ENCODE results near the gene SCMH1. TPM values are rescaled to one million over a fixed set of nuclear protein-coding genes. Genes with fewer than 3 reads are reported as not detected.

Gene SCMH1
- total RNA-seq, 1 donor from 2014 or later: 18.4 TPM

GRCh38 chr1:41161846-41162245 lies 80.3 kb downstream of the SCMH1 start:
- Histone ChIP-seq H3K9me3 (ENCODE audit: insufficient read depth, low read depth, low read length) (no peaks in the 10 kb centered on the region), H3K9ac (ENCODE audit: low read length) (no peak overlapping the region), H3K27me3 (ENCODE audit: insufficient read depth, low read length) (no peaks in the 10 kb centered on the region), H2AFZ (ENCODE audit: low read depth, low read length) (no peak overlapping the region), H3K36me3 (ENCODE audit: insufficient read depth, low read length) (no peaks in the 10 kb centered on the region), H3K79me2 (ENCODE audit: insufficient read depth, low read length) (no peaks in the 10 kb centered on the region), H3K27ac (ENCODE audit: low read depth, low read length) (no peak overlapping the region), H3K4me3 (ENCODE audit: insufficient read depth, low read depth, low read length) (no peak overlapping the region), H3K4me2 (ENCODE audit: low read length) (no peak overlapping the region), H3K4me1 (ENCODE audit: insufficient read depth, low read length) (no peaks in the 10 kb centered on the region), H4K20me1 (ENCODE audit: insufficient read depth, low read length) (no peaks in the 10 kb centered on the region)
- DNase-seq (ENCODE audit: low read depth): no peak
- Mint-ChIP-seq H3K9me3 (ENCODE audit: unreplicated experiment) (peaks cover 4% of the 10 kb centered on the region), H3K4me3 (ENCODE audit: unreplicated experiment) (no peak overlapping the region), H3K27me3 (ENCODE audit: low read depth, unreplicated experiment) (no peaks in the 10 kb centered on the region), H3K36me3 (ENCODE audit: low read depth, unreplicated experiment) (no peaks in the 10 kb centered on the region), H3K27ac (ENCODE audit: unreplicated experiment) (no peak overlapping the region), H3K4me1 (ENCODE audit: low read depth, unreplicated experiment) (peaks cover 9% of the 10 kb centered on the region)
- no peak for FAIRE-seq
- TF ChIP-seq CTCF (IDR thresholded peaks at IDR 0.05; ENCODE audit: insufficient read depth, low read depth, low read length) (no peak), EZH2 (IDR thresholded peaks at IDR 0.05; ENCODE audit: insufficient read depth, low read length) (no peak)

- H3K4me3 Mint-ChIP-seq (ENCODE audit: unreplicated experiment): no peak overlapping the region
- H2AFZ ChIP-seq (ENCODE audit: low read depth, low read length): no peak overlapping the region
- DNase-seq (ENCODE audit: low read depth): no peak
- no peak for FAIRE-seq
- no peaks in the 10 kb centered on the region for H3K36me3 Mint-ChIP-seq (ENCODE audit: low read depth, unreplicated experiment)
- H3K4me3 ChIP-seq (ENCODE audit: insufficient read depth, low read depth, low read length): no peak overlapping the region
- no peak overlapping the region for H3K27ac ChIP-seq (ENCODE audit: low read depth, low read length)
- H3K36me3 ChIP-seq (ENCODE audit: insufficient read depth, low read length): no peaks in the 10 kb centered on the region
- H3K27ac Mint-ChIP-seq (ENCODE audit: unreplicated experiment): no peak overlapping the region
- peaks cover 9% of the 10 kb centered on the region for H3K4me1 Mint-ChIP-seq (ENCODE audit: low read depth, unreplicated experiment)
- TF ChIP-seq EZH2 (IDR thresholded peaks at IDR 0.05; ENCODE audit: insufficient read depth, low read length) (no peak), CTCF (IDR thresholded peaks at IDR 0.05; ENCODE audit: insufficient read depth, low read depth, low read length) (no peak)
- no peaks in the 10 kb centered on the region for H3K9me3 Mint-ChIP-seq (ENCODE audit: unreplicated experiment)
- no peaks in the 10 kb centered on the region for H3K9me3 ChIP-seq (ENCODE audit: insufficient read depth, low read depth, low read length)
- H3K9ac ChIP-seq (ENCODE audit: low read length): no peak overlapping the region
- no peaks in the 10 kb centered on the region for H3K79me2 ChIP-seq (ENCODE audit: insufficient read depth, low read length)
- no peaks in the 10 kb centered on the region for H3K27me3 Mint-ChIP-seq (ENCODE audit: low read depth, unreplicated experiment)
- no peaks in the 10 kb centered on the region for H3K4me1 ChIP-seq (ENCODE audit: insufficient read depth, low read length)
- H3K27me3 ChIP-seq (ENCODE audit: insufficient read depth, low read length): no peaks in the 10 kb centered on the region
- no peak overlapping the region for H3K4me2 ChIP-seq (ENCODE audit: low read length)
- no peaks in the 10 kb centered on the region for H4K20me1 ChIP-seq (ENCODE audit: insufficient read depth, low read length)
These were observed 81.5 kb downstream of the SCMH1 start for GRCh38 chr1:41160498-41161110.

GRCh38 chr1:41158966-41159365 lies 83.1 kb downstream of the SCMH1 start:
- no peak overlapping the region for H3K27ac ChIP-seq (ENCODE audit: low read depth, low read length)
- H3K4me1 Mint-ChIP-seq (ENCODE audit: low read depth, unreplicated experiment): peaks cover 9% of the 10 kb centered on the region
- H3K27ac Mint-ChIP-seq (ENCODE audit: unreplicated experiment): no peak overlapping the region
- DNase-seq (ENCODE audit: low read depth) (no peak), FAIRE-seq (no peak)
- H3K4me1 ChIP-seq (ENCODE audit: insufficient read depth, low read length): no peaks in the 10 kb centered on the region
- no peaks in the 10 kb centered on the region for H3K36me3 ChIP-seq (ENCODE audit: insufficient read depth, low read length)
- H3K4me3 ChIP-seq (ENCODE audit: insufficient read depth, low read depth, low read length): no peak overlapping the region
- no peaks in the 10 kb centered on the region for H3K27me3 Mint-ChIP-seq (ENCODE audit: low read depth, unreplicated experiment)
- H3K9me3 ChIP-seq (ENCODE audit: insufficient read depth, low read depth, low read length): no peaks in the 10 kb centered on the region
- H3K4me3 Mint-ChIP-seq (ENCODE audit: unreplicated experiment): no peak overlapping the region
- TF ChIP-seq EZH2 (IDR thresholded peaks at IDR 0.05; ENCODE audit: insufficient read depth, low read length) (no peak), CTCF (IDR thresholded peaks at IDR 0.05; ENCODE audit: insufficient read depth, low read depth, low read length) (no peak)
- H3K9me3 Mint-ChIP-seq (ENCODE audit: unreplicated experiment): no peaks in the 10 kb centered on the region
- H4K20me1 ChIP-seq (ENCODE audit: insufficient read depth, low read length): no peaks in the 10 kb centered on the region
- no peak overlapping the region for H2AFZ ChIP-seq (ENCODE audit: low read depth, low read length)
- no peaks in the 10 kb centered on the region for H3K36me3 Mint-ChIP-seq (ENCODE audit: low read depth, unreplicated experiment)
- H3K27me3 ChIP-seq (ENCODE audit: insufficient read depth, low read length): no peaks in the 10 kb centered on the region
- no peak overlapping the region for H3K4me2 ChIP-seq (ENCODE audit: low read length)
- no peak overlapping the region for H3K9ac ChIP-seq (ENCODE audit: low read length)
- H3K79me2 ChIP-seq (ENCODE audit: insufficient read depth, low read length): no peaks in the 10 kb centered on the region
